NCI-H1417 (cell line): Measurements from ENCODE around the gene PREX1.

Source experiments
- DNase-seq, 3 experiments: peaks; one replicate each; lab custom pipeline; 2025; lab: John Stamatoyannopoulos, UW

The PREX1 gene

GRCh38 chr20:48604426-48604825 lies 223.4 kb downstream of the PREX1 start:
- no peak for DNase-seq

GRCh38 chr20:48603819-48604405 lies 223.9 kb downstream of the PREX1 start:
- DNase-seq: no peak

- DNase-seq: no peak
Observed at GRCh38 chr20:48603116-48603818, 224.5 kb downstream of the PREX1 start.

- DNase-seq: peak in 1 of 3 experiments; percentile 12
Observed at GRCh38 chr20:48601798-48602197, 226.0 kb downstream of the PREX1 start.

DNA sequence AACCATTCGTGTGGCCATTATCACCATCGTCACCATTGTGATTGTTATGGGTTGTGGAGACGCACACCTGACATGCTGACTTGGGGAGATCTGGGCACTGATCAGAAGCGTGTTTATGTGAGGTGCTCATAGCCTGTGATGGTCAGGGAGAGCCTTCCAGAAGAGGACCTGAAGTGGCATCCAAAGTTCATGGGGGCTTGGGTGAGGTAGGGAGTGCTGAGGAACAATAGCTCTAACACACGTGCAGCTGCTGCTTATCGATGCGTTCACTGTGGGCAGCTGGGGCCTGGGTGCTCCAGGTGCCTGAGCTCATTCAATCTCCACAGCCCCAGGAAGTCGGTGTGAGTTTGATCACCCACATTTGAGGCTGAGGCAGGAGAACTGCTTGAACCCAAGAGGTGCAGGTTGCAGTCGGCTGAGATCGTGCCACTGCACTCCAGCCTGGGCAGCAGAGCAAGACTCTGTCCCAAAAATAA lies 227.3 kb downstream of the PREX1 start:
- no peak for DNase-seq

DNA sequence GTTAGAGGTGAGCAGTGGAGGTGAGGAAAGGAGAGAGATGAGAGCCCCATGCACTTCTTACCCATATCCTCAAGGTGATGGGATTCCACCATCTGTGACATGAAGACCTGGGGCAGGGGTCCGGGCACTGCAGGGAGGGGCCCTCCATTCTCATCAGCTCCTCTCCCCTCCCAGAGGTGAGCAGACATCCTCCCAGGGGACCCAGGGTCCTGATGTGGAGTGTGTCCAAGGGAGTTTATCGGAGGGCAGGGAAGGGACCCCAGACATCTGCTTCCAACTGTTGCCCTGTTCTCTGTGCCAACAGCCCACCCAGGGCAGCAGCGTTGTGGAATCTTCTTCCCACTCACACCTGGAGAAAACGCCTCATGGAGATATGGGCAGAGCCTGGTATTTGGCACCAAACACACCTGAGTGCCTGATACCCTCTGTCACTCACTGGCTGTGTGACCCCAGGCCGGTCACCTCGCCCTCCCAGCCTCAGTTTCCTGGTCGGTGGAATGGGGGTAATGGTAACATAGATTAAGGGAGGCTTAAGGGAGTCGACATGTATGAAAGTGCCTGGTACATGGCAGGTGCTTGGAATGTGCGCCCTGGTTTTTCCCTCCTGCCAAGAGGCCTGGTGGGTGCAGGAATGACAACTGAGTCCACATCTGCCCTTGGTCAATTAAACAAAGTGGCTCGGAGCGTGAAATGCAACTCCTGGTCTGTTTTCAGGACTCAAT lies 227.9 kb downstream of the PREX1 start:
- no peak for DNase-seq

- DNase-seq: no peak
Observed at GRCh38 chr20:48599106-48599747, 228.6 kb downstream of the PREX1 start.

DNA sequence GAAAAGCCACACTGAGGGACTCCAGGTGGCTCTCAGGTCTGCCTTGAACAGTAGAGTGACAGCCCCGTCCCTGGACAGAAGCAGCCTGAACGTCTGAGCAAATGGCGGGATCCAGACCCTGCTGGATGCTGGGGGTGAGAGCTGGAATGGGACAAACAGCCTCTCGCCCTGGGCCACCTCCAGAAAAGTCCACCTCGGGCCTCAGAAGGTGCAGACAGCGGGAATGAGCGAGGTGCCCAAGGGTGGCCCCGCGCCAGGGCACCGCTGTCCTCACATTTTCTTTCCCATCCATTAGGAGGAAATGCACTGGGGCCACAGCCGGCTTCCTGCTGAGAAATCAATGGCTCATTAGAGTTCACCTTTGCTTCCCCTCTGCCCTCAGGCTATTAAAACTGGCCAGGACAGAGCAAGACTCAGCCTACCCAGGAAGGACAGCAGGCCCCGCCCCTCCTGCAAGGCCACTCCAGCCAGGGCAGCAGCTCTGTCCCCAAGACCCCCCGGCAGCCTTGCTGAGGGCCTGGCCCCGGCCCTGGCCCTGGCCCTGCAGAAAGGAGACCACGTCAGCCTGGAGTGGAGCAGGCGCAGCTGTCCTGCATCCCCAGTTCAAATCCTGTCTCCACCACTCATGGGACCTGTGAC lies 229.4 kb downstream of the PREX1 start:
- peak in 1 of 3 experiments; percentile 42 for DNase-seq

DNA sequence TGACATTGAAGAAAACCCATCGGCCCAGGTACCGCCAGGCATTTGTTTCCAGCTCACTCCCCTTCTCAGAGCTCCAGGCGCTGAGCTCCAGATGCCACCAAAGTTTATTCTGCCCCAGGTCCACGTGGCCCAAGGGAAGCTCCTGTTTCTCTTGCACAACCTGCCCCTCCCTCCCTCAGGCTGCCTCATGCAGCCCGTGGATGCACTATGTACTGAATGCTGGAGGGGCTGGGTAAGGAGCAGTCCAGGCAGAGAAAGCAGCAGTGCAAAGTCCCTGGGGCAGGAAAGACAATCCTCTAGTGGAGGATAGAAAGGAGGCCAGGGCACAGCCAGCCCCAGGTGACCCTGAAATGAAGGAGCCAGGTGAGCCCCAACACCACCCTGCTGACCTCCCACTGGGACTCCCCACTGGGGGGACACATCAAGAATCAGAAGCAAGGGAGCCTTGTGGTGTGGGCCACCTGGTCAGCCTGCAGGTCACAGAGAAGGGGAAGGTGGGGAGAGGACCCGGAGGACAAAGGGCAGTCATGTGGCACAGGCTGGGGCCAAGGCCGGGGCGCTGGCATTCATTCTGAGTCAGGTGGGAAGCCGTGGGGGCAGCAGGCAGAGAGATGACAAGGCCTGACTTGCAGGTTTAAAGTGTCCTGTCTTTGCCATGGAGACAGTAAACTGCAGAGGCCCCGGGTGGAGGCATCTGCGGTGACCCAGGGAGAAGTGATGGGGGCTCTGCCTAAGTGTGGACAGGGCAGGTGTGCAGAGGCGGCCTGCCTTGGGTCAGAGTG lies 230.1 kb downstream of the PREX1 start:
- no peak for DNase-seq

- no peak for DNase-seq
Observed at GRCh38 chr20:48596334-48596898, 231.4 kb downstream of the PREX1 start.

DNA sequence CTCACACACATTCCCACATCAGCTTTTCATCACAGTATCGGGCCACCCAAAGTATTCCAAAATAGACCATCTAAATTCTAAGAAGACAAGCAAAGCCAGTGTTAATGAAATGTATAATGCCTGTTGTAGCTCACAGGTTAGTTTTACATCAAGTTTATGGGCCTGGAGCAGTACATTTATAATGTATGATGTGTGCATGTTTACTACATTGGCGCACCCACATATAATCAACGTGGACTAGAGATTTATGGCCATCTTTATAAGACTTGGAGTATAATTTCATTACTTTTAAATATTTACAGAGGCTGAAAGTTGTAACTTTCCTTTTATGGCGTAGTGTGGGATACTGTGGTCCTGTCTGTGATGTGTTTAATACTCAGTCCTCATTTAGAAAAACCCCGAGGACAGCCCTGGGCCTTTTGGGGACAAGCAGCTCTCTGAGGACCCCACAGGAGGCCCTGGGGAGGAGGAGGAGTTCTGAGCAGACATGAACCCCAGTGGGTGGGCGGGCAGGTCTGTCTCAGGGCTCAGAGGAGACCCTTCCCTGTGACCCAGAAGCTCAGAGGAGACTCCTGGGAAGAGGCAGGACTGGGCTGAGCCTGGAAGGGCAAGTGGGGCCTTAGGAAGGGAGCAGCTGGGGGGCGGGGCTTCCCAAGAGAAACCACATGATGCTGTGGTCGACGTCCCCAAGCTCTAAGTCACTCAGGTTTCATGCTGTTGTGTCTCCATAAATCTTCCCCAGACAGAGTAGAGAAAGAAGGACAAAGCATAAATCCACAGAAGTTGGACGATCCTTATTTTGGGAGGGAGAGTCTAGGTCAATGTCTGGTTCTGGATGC lies 232.1 kb downstream of the PREX1 start:
- peak in 1 of 3 experiments; percentile 8 for DNase-seq

- no peak for DNase-seq
Observed at GRCh38 chr20:48594533-48594932, 233.3 kb downstream of the PREX1 start.

DNA sequence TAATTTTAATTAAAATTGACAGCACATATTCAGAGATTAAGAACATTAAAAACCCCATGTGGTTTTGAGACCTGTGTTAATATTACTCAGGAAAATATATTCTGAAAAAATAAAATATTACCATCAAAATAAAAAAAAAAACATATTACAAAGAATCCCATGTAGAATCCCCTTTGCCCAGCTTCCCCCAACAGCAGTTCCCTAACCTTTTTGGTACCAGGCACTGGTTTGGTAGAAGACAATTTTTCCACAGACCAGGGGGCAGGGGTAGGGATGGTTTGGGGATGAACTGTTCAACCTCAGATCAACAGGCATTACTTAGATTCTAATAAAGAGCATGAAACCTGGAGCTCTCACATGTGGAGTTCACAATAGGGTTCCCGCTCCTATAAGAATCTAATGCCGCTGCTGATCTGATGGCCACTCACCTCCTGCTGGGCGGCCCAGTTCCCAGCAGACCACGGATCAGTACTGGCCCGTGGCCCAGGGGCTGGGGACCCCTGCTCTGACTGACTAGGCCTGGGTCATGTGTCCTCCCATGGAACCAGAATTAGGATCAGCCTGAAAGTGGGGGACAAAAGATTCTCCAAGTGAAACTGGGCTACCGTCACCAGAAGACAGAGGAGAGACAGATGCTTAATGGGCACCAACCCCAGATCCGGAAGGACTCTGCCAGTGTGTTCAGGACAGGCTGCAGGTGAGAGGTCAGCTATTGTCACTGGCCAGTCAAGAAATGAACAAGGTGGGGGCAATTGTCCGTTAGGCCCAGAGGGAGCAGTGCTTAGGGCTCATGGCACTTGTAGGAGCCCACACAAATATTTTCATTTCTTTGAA lies 235.5 kb downstream of the PREX1 start:
- DNase-seq: no peak

DNA sequence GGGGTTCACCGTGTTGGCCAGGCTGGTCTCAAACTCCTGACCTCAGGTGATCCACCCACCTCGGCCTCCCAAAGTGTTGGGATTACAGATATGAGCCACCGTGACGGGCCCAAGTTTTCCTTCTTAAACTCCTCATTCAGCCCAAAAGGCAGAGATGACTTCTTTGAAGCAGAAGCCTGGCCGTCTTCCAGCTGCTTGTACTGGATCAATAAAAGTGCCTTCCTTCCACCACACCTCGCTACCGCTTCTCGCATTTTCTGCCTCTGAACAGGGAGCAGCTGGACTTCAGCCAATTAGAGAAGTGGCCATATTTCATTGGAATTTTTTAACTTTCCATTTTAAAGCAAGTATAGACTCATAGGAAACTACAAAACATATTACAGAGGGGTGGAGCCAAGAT lies 241.1 kb downstream of the PREX1 start:
- DNase-seq: peak in 1 of 3 experiments; percentile 54

DNA sequence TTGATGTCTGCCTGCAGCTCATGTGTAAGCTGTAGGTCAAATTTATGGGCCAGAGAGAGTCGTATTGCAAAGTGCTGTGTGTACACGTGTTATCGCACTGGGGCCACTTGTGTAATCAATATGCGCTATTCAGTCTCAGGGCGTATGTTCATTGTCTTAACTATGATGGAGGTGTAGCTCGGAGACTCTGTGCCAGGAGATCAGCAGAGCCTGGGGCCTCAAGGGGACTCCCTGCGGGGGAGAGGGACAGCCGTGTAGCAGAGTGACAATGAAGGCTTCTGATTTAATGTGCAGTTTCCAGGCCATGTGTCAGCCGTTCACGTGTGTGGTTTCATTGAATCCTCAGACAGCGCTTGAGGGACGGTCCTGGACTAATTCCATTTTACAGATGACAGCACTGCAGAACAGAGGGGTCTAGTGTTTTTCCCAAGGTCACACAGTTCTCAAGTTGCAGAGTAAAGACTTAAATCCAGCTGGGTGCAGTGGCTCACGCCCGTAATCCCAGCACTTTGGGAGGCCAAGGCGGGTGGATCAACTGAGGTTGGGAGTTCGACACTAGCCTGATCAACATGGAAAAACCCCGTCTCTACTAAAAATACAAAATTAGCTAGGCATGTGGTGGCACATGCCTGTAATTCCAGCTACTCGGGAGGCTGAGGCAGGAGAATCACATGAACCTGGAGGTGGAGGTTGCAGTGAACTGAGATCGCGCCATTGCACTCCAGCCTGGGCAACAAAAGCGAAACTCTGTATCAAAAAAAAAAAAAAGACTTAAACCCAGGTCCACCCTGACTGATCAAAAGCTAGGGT lies 242.5 kb downstream of the PREX1 start:
- peak in 2 of 3 experiments; percentile 20 to 72 for DNase-seq

DNA sequence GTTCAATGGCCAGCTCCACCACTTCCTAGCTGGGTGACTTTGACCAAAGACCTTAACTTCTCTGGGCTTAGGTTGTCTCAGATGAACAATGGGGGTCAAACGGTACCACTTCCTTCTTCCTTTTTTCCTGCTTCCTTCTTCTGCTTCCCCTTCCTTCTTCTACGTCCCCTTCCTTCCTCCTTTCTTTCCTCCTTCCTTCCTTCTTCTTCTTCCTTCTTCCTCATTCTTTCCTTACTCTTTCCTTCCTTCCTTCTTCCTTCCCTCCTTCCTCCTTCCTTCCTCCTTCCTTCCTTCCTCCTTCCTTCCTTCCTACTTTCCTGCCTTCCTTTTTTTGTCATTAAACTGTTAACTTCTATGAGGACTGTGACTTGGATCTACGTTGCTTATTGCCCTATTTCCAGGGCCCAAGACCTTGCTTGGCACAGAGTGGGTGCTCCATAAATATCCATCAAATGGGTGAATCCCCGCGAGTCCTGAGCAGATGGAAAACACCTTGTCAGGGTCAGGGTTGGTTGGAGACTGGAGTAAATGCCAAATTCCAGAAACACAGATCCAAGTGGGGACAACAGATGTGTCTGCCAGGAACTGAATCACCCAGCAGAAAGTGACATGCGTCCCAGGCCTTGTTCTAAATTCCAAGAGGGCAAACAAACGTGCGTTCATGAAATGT lies 243.3 kb downstream of the PREX1 start:
- no peak for DNase-seq

DNA sequence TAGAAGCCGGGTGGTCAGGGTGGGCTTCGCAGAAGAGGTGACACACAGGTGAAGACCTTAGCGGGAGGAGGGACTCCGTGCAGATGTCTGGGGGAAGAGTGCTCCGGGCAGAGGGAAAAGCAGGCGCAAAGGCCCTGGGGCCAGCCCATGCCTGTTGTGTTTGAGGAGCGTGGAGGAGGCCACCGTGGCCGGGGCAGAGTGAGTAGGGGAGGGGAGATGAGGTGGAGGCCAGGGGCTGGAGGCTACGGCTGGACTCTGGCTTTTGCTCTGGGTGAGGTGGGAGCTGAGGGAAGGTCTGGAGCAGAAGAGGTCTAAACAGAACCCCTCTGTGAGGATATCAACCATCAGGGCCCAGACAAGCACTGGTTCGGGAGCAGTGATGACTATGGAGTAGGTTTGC lies 244.0 kb downstream of the PREX1 start:
- DNase-seq: no peak

- no peak for DNase-seq
Observed at GRCh38 chr20:48583171-48583570, 244.6 kb downstream of the PREX1 start.
